GM18502 (cell line): ENCODE results near the gene TXNDC9.
"Not testable (repeated sequence)": the region's sequence is repeated elsewhere in the genome, so short reads cannot be mapped to it uniquely, and the experiment has no call there.

Experiments used
- ATAC-seq: cut with Tn5 transposase; IDR thresholded peaks from one replicate; pipeline ENCODE4 v1.9.1; 2021; ENCODE audit warnings: mild to moderate bottlenecking; ENCODE audit not compliant: unreplicated experiment, poor library complexity

The TXNDC9 gene, protein sequence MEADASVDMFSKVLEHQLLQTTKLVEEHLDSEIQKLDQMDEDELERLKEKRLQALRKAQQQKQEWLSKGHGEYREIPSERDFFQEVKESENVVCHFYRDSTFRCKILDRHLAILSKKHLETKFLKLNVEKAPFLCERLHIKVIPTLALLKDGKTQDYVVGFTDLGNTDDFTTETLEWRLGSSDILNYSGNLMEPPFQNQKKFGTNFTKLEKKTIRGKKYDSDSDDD

DNA sequence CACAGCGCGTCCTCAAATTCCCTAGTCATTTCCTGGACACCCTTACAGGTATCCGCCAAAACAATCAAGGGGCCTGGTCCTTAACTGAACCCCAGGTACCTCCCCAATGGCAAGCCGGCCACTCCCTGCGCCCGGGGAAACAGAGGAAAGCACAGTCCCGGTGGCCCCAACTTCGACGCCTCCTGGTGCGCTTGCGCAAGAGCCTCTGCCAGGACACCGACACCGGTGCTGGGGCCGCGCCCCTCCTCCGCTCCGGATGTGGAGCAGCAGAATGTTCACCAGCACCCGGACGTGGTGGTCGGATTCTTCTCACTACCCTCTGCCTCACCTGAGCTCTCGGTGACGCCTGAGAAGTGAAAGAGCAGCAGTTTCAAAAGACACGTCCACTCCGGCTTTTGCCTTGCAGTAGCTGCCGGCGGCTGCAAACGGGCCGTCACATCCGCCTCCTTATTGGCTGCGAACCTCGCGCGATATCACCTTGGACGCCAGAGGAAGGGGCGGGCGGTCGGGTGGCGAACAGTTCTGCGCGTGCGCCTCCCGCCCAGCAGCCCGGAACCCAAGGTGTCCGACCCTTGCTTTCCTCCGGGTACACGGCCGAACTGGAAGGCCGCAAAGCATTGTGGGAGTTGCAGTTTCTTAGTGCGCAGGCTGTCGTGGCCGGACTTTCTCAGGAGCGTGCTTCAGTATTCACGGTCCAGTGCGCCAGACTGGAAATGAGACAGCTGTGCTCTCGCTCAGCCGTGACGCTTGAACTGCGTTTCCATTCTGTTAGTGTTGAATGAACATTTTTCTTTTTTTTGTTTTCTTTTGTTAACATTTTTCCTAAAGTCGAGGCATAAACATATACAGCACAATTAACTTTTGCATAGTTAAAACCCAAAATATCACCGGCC lies at the start of gene TXNDC9:
Gene TXNDC9, minus strand, starts transcription at position 423 of the 893 bp plus-strand sequence. CDS start 3,123 bp downstream, outside the sequence.
- ATAC-seq = peak; percentile 76

DNA sequence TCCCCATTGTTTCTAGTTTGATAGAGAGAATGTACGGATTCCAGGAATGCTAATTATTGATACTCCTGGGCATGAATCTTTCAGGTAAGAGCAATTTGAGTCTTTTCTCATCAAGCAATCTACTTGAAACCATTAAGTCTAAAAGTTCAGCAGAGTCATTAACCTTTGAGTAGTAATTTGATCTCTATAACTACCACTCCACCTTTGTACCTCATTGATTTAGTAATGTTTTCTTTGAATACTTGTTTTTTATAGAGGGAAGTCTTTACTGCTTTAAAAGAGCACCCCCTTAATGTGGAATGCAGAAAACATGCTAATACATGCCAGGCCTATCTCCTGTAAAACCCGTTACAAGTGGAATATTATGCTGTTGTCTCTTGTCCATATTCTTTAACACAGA lies 46.0 kb upstream of the TXNDC9 start:
- ATAC-seq = no peak

DNA sequence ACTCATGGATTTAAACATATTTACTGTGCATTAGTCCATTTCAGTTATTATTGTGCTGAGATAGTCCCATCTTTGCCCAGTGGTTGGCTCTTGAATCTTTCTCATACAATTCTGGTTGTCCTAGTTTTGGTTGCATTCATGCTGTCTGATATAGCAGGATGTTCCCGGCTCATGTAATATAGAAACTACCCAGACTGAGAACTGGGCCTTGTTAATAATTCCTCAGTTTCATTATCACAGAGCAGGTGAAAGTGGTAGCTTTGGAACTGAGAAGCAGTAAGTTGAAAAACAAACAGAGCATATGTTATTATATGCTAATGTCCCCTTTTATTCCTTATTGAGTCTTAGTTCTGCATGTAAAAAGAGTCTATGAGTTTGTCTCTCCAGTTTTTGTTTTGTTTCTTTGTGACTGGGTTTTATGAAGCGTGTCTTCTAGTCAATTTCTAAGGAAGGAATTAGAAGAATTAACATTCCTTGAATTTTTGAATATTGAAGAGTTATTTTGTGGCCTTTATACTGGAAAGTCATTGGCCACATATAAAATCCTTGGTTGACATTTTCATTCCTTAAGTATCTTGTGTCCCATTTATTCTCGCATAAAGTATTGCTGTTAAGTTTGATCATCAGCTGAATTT lies 44.4 kb upstream of the TXNDC9 start:
- ATAC-seq = no peak

DNA sequence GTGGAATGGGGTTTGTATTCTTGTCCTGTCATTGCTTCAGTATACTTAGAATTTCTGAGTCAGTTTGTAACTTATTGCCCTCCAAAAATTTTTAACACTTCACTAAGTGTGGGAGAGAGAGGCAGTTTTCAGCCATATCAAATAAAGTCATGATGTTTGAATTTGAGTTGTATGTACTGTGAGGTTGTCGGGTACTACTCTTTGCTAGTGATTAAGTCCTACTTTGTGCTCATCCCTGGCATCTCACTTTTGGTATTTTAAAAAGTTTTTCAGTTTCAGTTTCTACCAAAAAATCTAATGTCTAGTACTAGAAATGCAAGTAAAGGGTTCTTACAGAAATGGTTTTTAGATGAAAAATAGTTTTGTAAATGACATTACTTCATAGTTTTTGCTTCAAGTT lies 41.7 kb upstream of the TXNDC9 start:
- no peak for ATAC-seq

DNA sequence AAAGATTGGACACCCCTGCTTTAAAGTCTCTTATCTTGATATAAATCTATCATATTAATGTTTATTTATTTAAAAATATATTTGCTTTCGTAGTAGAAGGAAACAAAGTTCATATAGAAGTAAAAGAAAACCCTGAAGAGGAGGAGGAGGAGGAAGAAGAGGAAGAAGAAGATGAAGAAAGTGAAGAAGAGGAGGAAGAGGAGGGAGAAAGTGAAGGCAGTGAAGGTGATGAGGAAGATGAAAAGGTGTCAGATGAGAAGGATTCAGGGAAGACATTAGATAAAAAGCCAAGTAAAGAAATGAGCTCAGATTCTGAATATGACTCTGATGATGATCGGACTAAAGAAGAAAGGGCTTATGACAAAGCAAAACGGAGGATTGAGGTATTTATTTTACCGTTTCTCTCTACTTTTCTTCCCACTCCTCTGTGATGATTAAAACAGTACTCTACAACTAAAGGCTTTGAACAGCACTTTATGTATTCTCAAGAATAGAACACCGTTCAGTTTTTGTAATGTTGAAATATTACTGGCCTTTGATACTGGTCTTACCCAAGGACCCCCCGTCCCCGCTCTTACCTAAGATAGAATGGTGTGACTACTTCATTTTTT lies 40.2 kb upstream of the TXNDC9 start:
- ATAC-seq = no peak

DNA sequence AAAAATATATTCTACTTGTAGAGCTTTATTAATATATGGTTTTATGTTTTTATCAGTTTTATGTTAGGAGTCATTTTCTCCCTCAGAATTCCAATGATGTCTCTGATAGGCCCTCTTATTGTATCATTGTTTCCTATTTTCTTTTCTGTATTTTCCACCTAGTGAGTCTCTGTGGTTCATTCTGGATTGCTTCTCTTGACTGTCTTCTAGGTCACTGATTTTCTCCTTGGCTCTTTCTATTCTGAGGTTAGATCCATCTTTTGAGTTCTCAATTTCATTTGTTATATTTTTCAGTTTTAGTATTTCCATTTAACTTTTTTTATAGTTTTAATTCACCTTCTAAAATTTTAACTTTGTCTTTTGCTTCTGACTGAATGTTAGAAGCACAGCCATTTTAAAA lies 38.6 kb upstream of the TXNDC9 start:
- no peak for ATAC-seq

DNA sequence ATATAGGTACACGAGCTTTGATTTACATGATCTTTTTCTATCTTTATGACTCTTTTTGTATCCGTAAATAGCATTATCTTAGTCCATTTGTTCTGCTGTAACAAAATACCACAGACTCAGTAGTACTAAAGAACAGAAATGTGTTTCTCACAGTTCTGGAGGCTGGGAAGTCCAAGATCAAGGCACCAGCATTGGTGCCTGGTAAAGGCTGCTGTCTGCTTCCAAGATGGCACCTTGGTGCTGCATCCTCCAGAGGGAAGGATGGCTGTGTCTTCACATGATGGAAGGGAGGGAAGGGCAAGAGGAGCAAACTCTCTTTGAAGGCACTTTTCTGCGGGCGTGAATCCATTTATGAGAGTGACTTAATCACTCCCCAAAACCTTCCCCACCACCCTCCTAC lies 37.0 kb upstream of the TXNDC9 start:
- ATAC-seq = no peak

DNA sequence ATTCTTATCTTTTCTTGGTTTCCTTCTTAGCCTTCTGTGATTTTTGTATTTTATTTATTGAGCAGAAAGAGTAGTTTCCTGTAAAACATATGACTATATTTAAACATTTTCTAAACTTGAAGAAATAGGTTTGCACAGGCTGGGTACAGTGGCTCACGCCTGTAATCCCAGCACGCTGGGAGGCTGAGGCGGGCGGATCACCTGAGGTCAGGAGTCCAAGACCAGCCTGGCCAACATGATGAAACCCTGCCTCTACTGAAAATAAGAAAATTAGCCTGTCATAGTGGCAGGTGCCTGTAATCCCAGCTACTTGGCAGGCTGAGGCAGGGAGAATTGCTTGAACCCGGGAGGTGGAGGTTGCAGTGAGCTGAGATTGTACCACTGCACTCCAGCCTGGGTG lies 32.7 kb upstream of the TXNDC9 start:
- not testable (repeated sequence) for ATAC-seq

DNA sequence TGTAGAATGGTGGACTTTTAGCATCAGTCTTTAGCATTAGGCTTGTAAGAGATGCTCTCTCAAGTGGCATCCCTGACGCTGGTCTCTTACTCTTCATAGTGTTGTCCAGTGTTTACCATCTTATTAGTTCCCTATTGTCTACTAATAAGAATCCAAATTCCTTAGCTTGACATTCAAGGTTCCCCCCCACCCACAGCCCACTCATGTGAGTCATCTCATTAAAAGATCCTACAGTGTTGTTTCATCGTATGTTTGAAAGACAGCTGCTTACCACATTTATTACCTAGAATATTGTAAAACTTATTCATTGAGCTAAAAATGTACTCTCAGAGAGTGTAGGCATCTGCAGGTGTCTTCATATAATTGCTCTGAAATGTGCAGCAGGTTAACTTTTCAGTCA lies 29.5 kb upstream of the TXNDC9 start:
- ATAC-seq = no peak

DNA sequence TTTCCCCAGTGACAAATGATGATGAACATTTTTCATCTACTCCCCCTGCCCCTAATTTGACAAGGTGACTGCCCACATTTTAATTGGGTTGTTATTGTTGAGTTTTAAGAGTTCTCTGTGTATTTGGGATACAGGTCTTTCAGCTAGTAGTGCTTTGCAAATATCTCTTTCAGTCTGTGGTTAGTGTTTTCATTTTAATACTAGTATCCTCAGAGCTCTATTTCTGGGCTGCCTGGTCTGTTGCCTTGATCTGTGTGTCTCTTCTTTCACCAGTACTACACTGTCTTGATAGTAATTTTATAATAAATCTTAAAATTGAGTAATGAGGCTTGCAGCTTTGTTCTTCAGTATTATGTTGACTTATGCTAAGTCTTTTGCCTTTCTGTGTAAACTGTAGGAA lies 20.7 kb upstream of the TXNDC9 start:
- ATAC-seq = no peak

DNA sequence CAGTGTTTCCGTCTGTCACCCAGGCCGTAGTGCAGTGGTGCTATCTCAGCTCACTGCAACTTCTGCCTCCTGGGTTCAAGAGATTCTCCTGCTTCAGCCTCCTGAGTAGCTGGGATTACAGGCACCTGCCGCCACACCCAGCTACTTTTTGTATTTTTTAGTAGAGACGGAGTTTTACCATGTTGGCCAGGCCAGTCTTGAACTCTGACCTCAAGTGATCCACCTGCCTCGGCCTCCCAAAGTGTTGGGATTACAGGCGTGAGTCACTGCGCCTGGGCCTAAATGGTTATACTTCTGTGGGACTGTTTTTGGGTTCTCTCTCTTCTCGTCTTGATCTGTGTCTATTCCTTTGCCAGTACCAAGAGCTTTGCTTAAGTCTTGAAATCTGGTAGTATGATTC lies 18.7 kb upstream of the TXNDC9 start:
- ATAC-seq = not testable (repeated sequence)

DNA sequence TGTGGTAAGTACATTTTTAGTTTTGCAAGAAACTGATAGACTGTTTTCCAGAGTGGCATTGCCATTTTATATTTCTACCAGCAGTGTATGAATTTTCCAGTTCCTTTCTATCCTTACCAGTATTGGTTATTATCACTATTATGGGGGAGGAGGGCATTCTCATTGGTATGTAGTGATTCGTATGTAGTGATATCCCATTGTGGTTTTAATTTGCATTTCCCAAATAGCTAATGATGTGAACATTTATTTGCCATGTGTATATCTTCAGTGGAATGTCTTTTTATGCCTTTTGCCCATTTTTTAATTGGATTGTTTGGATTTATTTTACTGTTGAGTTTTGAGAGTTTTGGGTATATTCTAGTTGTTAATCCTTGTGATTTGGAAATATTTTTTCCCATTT lies 17.9 kb upstream of the TXNDC9 start:
- ATAC-seq = no peak

DNA sequence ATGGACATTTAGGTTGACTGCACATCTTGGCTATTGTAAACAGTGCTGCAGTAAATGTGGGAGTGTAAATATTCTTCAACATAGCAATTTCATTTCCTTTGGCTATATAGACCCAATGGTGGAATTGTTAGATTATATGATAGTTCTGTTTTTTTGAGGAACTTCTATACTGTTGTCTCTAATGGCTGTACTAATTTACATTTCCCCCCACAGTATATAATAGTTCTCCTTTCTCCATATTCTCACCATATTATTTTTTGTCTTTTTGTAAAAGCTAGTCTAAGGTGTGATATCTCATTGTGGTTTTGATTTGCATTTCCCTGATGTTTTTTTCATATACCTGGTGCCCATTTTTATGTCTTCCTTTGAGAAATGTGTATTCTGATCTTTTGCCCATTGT lies 14.1 kb upstream of the TXNDC9 start:
- no peak for ATAC-seq

DNA sequence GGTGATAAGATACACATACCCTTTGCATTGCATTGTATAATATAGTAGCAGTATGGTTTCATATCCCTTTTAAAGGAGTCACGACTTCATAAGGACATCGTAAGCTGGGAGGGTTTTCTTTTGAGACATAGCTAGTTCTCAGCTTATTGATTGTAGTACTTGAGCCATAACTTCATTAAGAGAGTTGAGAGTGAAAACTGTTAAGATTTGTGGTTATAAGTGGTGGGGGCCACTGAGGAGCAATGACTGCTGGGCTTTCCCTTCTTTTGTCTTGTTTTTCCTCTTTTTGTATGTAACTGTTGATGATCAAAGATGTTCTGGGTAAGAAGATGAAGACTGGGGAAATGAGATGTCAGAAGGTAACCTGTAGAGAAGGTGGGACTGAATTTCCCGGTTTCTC lies 12.0 kb upstream of the TXNDC9 start:
- ATAC-seq = no peak

DNA sequence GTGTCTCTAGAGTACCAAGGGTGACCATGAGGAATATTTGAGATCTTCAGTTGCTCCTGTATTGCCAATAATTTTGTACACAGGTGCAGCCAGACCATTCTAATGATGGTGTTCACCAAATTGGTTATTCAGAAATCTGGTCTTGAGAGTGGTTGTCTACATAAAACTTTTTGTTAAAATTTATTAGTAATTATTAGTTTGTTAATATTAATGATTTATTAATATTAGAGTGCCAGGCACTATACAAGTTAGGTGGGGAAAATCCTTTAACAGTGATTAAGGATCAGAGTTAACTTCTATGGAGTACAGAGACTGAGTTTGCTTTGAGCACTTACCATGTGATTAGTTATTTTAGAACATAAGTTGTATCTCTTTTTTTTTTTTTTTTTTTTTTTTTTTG lies 10.1 kb upstream of the TXNDC9 start:
- no peak for ATAC-seq

DNA sequence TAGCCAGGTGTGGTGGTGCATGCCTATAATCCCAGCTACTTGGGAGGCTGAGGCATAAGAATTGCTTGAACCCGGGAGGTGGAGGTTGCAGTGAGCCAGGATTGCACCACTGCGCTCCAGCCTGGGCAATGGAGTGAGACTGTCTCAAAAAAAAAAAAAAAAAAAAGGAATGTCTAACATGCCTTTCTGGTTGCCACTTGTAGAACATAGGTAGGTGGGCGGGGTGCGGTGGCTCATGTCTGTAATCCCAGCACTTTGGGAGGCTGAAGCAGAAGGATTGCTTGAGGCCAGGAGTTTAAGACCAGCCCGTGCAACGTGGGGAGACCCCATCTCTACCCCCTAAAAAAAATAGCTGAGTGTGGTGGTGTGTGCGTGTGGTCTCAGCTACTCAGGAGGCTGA lies 9.3 kb upstream of the TXNDC9 start:
- not testable (repeated sequence) for ATAC-seq

DNA sequence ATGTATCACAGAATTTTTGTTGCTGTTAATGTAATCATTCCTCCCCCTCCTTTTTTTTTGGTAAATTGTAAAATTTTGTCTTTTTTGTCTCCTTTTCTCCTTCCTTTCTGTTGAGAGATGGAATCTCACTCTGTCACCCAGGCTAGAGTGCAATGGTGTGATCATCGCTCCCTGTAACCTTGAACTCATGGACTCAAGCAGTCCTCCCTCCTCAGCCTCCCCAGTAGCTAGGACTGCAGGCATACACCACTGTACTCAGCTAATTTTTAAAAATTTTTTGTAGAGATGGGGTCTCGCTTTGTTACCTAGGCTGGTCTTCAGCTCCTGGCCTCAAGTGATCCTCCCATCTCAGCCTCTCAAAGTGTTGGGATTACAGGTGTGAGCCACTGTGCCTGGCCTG lies 6.4 kb upstream of the TXNDC9 start:
- no peak for ATAC-seq

DNA sequence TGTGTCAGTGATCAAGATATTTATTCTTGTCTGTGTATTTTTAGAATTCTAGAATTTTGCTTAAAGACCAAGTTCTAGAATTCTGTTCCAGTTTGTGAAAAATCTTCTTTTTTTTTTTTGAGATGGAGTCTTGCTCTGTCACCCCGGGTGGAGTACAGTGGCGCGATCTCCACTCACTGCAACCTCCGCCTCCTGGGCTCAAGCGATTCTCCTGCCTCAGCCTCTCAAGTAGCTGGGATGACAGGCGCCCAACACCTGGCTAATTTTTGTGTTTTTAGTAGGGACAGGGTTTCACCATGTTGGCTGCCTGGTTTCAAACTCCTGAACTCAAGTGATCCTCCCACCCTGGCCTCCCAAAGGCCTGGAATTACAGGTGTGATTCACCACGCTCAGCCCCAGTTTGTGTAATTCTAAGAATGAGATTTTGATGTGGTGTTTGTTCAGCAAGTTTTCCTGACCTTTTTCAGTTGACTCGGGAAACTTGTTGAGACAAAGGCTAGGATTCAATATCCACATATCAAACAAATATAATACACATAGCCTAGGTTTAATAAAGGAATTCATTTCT lies 4.6 kb upstream of the TXNDC9 start:
- no peak for ATAC-seq

DNA sequence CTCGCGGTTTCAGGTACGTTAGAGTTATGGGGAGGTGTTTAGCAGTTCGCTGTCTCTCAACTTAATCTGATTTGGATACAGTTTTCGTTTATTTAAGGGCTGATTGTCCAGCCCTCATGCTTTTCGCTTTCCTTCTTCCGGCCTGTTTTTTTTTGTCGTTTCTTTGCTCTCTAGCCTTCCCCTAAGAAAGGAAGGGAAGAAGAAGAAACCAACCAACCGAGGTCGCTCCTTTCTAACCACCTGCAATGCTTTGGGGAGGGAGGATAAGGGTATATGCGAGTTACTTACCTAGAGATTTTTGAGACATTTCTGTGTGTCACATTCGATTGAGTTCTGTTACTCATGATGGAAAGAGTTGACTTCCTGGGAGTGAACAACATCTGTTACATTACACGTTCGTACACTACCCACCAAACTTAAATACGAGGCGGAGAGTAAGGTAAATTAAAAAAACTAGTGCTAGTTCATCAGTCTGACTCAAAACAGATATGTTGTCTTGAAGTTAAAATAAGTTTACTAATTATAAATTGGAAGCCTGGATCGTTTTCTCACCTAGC lies 2.0 kb upstream of the TXNDC9 start:
- ATAC-seq = no peak
